HCT116 (cell line): Measurements from ENCODE around the gene EIPR1.
"Not testable (repeated sequence)": the region's sequence is repeated elsewhere in the genome, so short reads cannot be mapped to it uniquely, and the experiment has no call there.

Experiments
- CTCF ChIP-seq, 3 experiments: fragments of 200-600 bp in 1 of 3; sonication (generic) in 1 of 3; IDR thresholded peaks in 2 of 3; conservative IDR thresholded peaks in 1 of 3; 2 replicates each; pipeline ENCODE4 v1.5.1; 2012 to 2017; ENCODE audit warnings: low read depth in 2 of 3, low read length in 2 of 3, antibody characterized with exemption in 1 of 3, borderline replicate concordance in 1 of 3, control low read depth in 1 of 3, mild to moderate bottlenecking in 1 of 3, mixed read lengths in 1 of 3, mixed run types in 1 of 3, moderate library complexity in 1 of 3; ENCODE audit not compliant: insufficient read depth in 1 of 3
- SIN3A ChIP-seq: IDR thresholded peaks from 2 replicates; pipeline ENCODE4 v1.6.1; 2012; ENCODE audit warnings: low read depth

- not testable (repeated sequence) for TF ChIP-seq CTCF (IDR thresholded peaks at IDR 0.05 in 2 of 3, conservative IDR thresholded peaks at IDR 0.05 in 1 of 3; ENCODE audit: borderline replicate concordance in 1 of 3, insufficient read depth in 1 of 3, low read depth in 2 of 3, low read length in 2 of 3); SIN3A
These were observed 91.0 kb downstream of the EIPR1 start for GRCh38 chr2:3286646-3287036.
